PFSK-1 (cell line): ENCODE results near the gene NTM.

Experiments used
- FOXP2 ChIP-seq: optimal IDR thresholded peaks from 2 replicates; pipeline ENCODE3; 2011; ENCODE audit warnings: borderline replicate concordance, control low read depth, inconsistent platforms; ENCODE audit not compliant: insufficient read depth; ENCODE audit errors: extremely low read length, extremely low read depth
- POLR2AphosphoS5 ChIP-seq: IDR thresholded peaks from 2 replicates; pipeline ENCODE4 v1.6.1; 2012; ENCODE audit warnings: low read depth, mild to moderate bottlenecking, control low read depth, low read length, moderate library complexity
- REST ChIP-seq, 2 experiments: IDR thresholded peaks; 2 replicates each; pipeline versions ENCODE4 v1.6.1 to v1.8.0; 2011 to 2012; ENCODE audit warnings: low read depth in 2 of 2, low read length in 2 of 2, control low read depth in 1 of 2, inconsistent platforms in 1 of 2, mild to moderate bottlenecking in 1 of 2, moderate library complexity in 1 of 2; ENCODE audit not compliant: insufficient read depth in 1 of 2
- SIN3A ChIP-seq: IDR thresholded peaks from 2 replicates; pipeline ENCODE4 v1.6.1; 2012; ENCODE audit warnings: mild to moderate bottlenecking, low read length, moderate library complexity, borderline replicate concordance; ENCODE audit not compliant: insufficient read depth
- TAF1 ChIP-seq: IDR thresholded peaks from 2 replicates; pipeline ENCODE4 v1.6.1; 2012; ENCODE audit warnings: low read length, control low read depth, borderline replicate concordance; ENCODE audit not compliant: insufficient read depth

Gene NTM

DNA sequence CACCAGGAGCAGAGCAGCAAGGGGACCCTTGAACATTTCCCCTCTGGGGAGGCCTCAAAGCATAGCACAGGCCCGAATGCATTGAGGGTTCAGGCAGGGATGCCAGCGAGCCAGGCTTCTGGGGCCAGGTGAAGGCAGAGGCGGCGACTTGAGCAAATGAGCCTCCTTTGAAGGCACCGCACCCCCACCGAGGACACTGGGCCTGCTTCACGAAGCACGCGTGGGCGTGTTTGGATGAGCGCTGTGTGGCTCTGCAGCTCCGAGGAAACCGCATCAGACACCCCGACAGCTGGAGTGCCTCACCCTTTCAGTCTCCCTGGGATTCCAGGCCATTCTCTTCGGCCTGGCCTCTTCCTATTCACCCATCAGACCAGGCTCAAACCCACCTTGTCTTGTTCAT, 301.8 kb downstream of the NTM start:
- TF ChIP-seq REST (IDR thresholded peaks at IDR 0.05; ENCODE audit: insufficient read depth in 1 of 2, low read depth in 2 of 2, low read length in 2 of 2) = no peak
- TF ChIP-seq TAF1 = no peak
- TF ChIP-seq FOXP2 = no peak
- TF ChIP-seq SIN3A = no peak
- TF ChIP-seq POLR2AphosphoS5 = no peak

DNA sequence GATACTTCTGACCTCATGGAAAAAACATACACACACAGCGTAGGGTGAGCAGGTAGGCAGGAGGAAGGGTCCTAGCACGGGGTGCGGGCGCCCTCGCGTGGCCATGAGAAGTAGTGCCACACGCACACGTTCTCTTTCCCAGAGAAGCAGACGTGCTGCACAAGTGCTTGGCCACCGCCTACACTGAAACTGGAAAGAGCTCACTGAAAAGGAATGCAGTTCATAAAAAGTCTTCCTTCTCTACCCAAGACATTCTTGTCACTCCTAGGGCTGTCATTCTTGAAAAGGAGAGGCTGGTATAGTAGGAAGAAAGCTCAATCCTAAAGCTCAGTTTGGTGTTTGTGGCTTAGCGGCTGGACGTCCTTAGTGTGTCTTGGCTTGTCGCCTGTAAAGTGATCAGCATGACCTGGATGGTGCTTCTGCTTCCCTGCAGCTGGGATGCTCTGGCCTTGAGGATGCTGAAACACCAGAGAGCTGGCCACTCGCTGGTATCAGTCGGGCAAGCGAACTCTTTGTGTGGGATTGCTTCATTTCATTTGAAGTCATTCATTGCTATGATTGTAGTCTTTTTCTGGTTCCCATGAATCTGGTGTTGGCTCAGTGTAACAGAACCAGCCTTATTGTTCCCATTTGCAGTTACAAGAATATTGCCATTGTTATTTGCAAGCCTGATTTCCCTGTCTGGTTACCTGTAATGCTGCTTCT, 303.8 kb downstream of the NTM start:
- TF ChIP-seq SIN3A = no peak
- no peak for TF ChIP-seq REST (IDR thresholded peaks at IDR 0.05; ENCODE audit: insufficient read depth in 1 of 2, low read depth in 2 of 2, low read length in 2 of 2)
- TF ChIP-seq FOXP2 = no peak
- TF ChIP-seq POLR2AphosphoS5 = no peak
- no peak for TF ChIP-seq TAF1

DNA sequence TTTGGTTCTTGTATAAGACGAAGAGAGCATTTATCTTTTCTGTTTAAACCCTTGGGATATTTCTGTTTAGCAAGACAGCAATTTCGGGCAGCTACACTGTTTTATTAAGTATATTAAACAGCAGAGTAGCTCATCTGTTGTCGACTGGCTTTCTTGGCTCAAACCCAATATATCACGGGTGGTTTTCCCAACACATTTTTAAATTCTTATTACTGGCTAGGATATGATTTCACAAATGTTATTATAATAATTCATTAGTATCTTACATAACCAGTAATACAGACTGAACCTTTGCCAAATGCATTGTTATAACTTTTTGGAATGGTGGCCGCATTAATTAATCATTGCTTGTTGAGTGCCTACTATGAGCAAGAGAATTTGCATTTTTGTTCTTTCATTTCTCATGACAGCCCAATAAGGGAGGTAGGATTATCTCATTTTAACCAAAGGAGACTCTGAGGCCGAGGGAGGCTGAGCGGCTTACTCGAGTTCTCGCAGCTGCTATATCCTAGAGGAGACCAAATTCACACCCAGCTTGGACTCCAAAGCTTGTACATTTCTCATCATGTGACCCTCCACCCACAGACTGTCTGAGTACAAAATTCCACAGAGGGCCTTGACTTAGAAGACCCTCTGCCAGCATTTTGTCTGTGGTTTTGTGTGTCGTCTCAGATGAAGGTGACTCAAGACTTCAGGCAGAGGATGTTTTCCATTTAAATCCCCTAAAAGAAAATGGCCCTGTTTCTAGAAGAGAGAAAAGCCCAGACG, 304.9 kb downstream of the NTM start:
- TF ChIP-seq REST (IDR thresholded peaks at IDR 0.05; ENCODE audit: insufficient read depth in 1 of 2, low read depth in 2 of 2, low read length in 2 of 2) = no peak
- no peak for TF ChIP-seq SIN3A
- no peak for TF ChIP-seq TAF1
- no peak for TF ChIP-seq FOXP2
- TF ChIP-seq POLR2AphosphoS5 = no peak

DNA sequence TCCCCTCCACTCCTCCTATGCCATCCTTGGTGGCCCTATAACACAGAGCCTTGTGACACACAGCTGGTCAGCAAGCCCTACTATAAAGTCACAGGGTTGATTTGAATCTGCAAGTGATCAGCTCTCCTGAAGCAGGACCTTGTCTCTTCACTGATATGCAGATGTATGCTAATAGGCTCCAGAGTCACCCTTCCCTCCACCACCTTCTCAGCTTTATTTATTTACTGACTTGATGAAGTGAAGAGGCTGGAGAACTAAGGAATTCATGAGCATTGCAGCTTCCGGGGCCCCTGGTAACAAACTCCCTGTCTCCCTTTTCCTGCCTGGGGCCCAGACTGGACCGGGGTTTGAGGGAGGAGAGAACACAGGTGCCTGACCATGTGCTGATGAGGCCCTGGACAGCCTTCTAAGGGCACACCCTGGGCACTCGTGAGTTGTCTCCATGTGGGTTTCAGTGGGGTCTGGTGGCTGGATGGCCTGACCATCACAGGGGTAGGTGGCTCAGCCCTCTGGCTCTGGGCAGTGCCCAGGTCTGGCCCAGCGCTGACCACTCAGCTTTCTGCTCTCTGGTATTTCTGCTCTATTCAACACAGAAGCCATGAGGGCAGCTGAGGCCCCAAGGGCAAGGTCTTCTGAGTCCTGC, 307.5 kb downstream of the NTM start:
- TF ChIP-seq POLR2AphosphoS5 = no peak
- no peak for TF ChIP-seq SIN3A
- TF ChIP-seq TAF1 = no peak
- TF ChIP-seq REST (IDR thresholded peaks at IDR 0.05; ENCODE audit: insufficient read depth in 1 of 2, low read depth in 2 of 2, low read length in 2 of 2) = no peak
- TF ChIP-seq FOXP2 = no peak
